ENCODE measurements around the gene TEC. TPM values are rescaled to one million over a fixed set of nuclear protein-coding genes. Genes with fewer than 3 reads are reported as not detected.
"Not testable (repeated sequence)": the region's sequence is repeated elsewhere in the genome, so short reads cannot be mapped to it uniquely, and the experiment has no call there.

TEC gene
- total and polyA plus RNA-seq, 7 donors = 0.80 to 2.0 (median 0.92) TPM

DNA sequence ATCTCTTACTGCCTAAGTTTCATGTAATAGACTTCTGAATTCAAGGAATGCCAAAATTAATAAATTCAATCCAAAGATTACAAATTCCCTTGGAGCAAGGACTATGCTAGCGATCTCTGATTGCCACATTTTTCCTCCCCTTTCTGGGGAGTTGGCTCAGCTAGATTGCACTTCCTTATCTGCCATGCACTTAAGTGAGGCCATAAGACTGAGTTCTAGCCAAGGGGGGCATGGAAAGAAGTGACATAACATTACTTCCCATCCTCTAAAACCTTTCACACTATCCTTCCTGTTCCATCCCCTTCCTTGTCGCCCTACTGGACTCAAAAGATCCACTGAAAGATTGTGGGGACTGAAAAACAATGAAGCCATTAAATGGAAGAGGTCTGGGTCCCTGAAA is 81.8 kb downstream of the TEC start:
- H3K4me3 ChIP-seq = no peak overlapping the region
- intact Hi-C loops (cut with DNase I) = no loop called here
- WGBS, 3 donors = 44 to 79% (median 56%) methylated on average over 2 of the region's 2 CpGs
- no peaks in the 10 kb centered on the region for H3K9me3 ChIP-seq
- DNase-seq = no peak
- H3K27me3 ChIP-seq (ENCODE audit: insufficient read depth in 3 of 3, low read length in 2 of 3) = no peaks in the 10 kb centered on the region
- no peaks in the 10 kb centered on the region for H3K36me3 ChIP-seq (ENCODE audit: insufficient read depth in 1 of 2, low read depth in 1 of 2)
- no peak overlapping the region for H3K27ac ChIP-seq
- no peak for ATAC-seq
- H3K4me1 ChIP-seq = no peaks in the 10 kb centered on the region
- TF ChIP-seq, protein P1, sequence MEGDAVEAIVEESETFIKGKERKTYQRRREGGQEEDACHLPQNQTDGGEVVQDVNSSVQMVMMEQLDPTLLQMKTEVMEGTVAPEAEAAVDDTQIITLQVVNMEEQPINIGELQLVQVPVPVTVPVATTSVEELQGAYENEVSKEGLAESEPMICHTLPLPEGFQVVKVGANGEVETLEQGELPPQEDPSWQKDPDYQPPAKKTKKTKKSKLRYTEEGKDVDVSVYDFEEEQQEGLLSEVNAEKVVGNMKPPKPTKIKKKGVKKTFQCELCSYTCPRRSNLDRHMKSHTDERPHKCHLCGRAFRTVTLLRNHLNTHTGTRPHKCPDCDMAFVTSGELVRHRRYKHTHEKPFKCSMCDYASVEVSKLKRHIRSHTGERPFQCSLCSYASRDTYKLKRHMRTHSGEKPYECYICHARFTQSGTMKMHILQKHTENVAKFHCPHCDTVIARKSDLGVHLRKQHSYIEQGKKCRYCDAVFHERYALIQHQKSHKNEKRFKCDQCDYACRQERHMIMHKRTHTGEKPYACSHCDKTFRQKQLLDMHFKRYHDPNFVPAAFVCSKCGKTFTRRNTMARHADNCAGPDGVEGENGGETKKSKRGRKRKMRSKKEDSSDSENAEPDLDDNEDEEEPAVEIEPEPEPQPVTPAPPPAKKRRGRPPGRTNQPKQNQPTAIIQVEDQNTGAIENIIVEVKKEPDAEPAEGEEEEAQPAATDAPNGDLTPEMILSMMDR (IDR thresholded peaks at IDR 0.05) = no peak

DNA sequence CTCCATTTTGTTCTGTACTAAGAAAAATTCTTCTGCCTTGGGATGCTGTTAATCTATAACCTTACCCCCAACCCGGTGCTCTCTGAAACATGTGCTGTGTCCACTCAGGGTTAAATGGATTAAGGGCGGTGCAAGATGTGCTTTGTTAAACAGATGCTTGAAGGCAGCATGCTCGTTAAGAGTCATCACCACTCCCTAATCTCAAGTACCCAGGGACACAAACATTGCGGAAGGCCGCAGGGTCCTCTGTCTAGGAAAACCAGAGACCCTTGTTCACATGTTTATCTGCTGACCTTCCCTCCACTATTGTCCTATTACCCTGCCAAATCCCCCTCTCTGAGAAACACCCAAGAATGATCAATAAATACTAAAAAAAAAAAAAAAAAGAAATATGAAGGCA is 82.6 kb downstream of the TEC start:
- 69 to 100% (median 80%) methylated on average over 2 to 4 of the region's 5 CpGs for WGBS, 3 donors
- H3K9me3 ChIP-seq; H3K27ac ChIP-seq; H3K4me3 ChIP-seq; H3K27me3 ChIP-seq (ENCODE audit: insufficient read depth in 3 of 3, low read length in 2 of 3); DNase-seq; ATAC-seq; H3K36me3 ChIP-seq (ENCODE audit: insufficient read depth in 1 of 2, low read depth in 1 of 2); intact Hi-C loops (cut with DNase I); H3K4me1 ChIP-seq: not testable (repeated sequence)

DNA sequence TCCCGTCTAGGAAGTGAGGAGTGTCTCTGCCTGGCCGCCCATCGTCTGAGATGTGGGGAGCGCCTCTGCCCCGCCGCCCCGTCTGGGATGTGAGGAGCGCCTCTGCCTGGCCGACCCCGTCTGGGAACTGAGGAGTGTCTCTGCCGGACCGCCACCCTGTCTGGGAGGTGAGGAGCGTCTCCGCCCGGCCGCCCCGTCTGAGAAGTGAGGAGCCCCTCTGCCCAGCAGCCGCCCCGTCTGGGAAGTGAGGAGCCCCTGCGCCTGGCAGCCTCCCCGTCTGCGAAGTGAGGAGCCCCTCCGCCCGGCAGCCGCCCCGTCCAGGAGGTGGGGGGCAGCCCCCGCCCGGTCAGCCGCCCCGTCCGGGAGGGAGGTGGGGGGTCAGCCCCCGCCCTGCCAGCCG is 83.2 kb downstream of the TEC start:
- H3K36me3 ChIP-seq (ENCODE audit: insufficient read depth in 1 of 2, low read depth in 1 of 2); H3K9me3 ChIP-seq; H3K4me1 ChIP-seq; H3K4me3 ChIP-seq; DNase-seq; H3K27ac ChIP-seq; intact Hi-C loops (cut with DNase I); H3K27me3 ChIP-seq (ENCODE audit: insufficient read depth in 3 of 3, low read length in 2 of 3); ATAC-seq: not testable (repeated sequence)
- WGBS, 3 donors = 95 to 99% (median 97%) methylated on average over 15 to 33 of the region's 33 CpGs

DNA sequence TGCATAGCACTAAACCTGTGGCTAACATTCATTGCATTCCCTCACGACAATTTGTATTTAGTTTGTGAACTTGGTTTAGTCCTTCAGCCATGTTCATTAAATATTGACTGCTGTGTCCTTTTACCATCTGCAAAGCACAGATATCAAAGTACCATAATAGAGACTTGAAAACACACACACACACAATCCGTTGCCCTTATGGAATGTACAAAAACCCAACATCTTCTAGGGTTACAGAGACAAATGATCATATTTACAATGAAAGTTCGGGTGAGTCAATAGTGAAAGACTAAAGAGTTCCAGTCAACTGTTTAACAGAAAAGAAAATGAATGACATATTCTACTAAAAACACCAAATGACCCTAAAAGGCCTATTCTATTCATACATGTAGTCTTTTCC is 84.8 kb downstream of the TEC start:
- H3K27me3 ChIP-seq (ENCODE audit: insufficient read depth in 3 of 3, low read length in 2 of 3) = no peaks in the 10 kb centered on the region
- H3K4me1 ChIP-seq = no peaks in the 10 kb centered on the region
- intact Hi-C loops (cut with DNase I) = no loop called here
- no peak for DNase-seq
- TF ChIP-seq, protein P1 (IDR thresholded peaks at IDR 0.05) = no peak
- no peak for ATAC-seq
- no peaks in the 10 kb centered on the region for H3K36me3 ChIP-seq (ENCODE audit: insufficient read depth in 1 of 2, low read depth in 1 of 2)
- H3K9me3 ChIP-seq = no peaks in the 10 kb centered on the region
- H3K4me3 ChIP-seq = no peak overlapping the region
- no peak overlapping the region for H3K27ac ChIP-seq
- 77 to 82% (median 78%) methylated on average over 3 of the region's 3 CpGs for WGBS, 3 donors

DNA sequence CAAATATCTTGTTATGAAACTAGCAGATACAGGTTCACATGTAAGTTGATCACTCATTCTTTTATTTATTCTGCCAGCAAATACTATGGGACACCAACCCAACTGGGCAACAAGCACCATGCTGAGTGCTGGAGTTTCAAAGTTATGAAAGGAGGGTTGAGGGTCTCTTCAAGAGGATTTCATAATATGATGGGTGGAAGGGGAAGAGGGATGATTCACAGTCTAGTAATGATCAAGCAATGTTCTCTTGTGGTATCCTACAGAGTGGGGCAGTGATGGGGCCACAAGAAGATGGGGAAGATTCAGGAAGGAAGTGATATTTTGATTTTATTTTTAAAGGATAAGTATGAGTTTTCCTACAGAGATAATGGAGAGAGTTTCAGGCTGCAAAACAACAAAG is 89.4 kb downstream of the TEC start:
- no peaks in the 10 kb centered on the region for H3K27me3 ChIP-seq (ENCODE audit: insufficient read depth in 3 of 3, low read length in 2 of 3)
- TF ChIP-seq, protein P1 (IDR thresholded peaks at IDR 0.05) = no peak
- no peak overlapping the region for H3K27ac ChIP-seq
- no peaks in the 10 kb centered on the region for H3K36me3 ChIP-seq (ENCODE audit: insufficient read depth in 1 of 2, low read depth in 1 of 2)
- intact Hi-C loops (cut with DNase I) = no loop called here
- H3K4me1 ChIP-seq = no peaks in the 10 kb centered on the region
- H3K9me3 ChIP-seq = no peaks in the 10 kb centered on the region
- H3K4me3 ChIP-seq = no peak overlapping the region
- ATAC-seq (no peak), DNase-seq (no peak)

DNA sequence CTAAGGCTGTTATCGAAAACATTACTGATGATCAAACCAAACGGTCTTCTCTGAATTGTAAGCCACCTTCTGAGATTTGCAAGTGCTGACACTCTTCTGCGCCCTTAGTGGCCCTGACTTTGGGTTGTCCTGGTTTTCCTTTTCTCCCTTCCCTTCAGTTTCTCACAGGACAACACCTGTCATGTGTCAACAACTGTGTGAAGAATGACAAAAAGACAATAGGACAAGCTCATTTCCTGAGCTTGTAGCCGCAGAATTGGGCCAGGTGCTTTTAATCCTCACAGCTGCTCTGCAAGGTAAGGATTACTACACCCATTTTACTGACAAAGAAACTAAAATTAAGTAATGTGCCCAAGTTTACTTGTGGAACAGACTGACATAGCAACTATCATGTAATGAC is 90.7 kb downstream of the TEC start:
- DNase-seq (no peak), ATAC-seq (no peak)
- no peak overlapping the region for H3K27ac ChIP-seq
- no peaks in the 10 kb centered on the region for H3K9me3 ChIP-seq
- intact Hi-C loops (cut with DNase I) = loop anchor here in 1 of 2 donors (10.0 kb wide), 1 partner anchor 96 kb away; no protein-coding TSS in a partner anchor
- H3K27me3 ChIP-seq (ENCODE audit: insufficient read depth in 3 of 3, low read length in 2 of 3) = no peaks in the 10 kb centered on the region
- WGBS, 3 donors = 65 to 74% (median 65%) methylated on average over 4 of the region's 4 CpGs
- H3K36me3 ChIP-seq (ENCODE audit: insufficient read depth in 1 of 2, low read depth in 1 of 2) = no peaks in the 10 kb centered on the region
- H3K4me3 ChIP-seq = no peak overlapping the region
- TF ChIP-seq, protein P1 (IDR thresholded peaks at IDR 0.05) = no peak
- no peaks in the 10 kb centered on the region for H3K4me1 ChIP-seq

Data from psoas muscle (tissue), 8 donors.